Esophagus muscularis mucosa (tissue), 3 donors: ENCODE data around the gene HS6ST3.

Experiments used
- POLR2A ChIP-seq: fragments of 450-650 bp; IDR thresholded peaks from one replicate; pipeline ENCODE4 v1.6.1; 2017; ENCODE audit warnings: antibody characterized with exemption, moderate library complexity, mild to moderate bottlenecking, low read depth
- TF ChIP-seq, protein P1 (sequence below), 3 experiments: fragments of 200-600 bp in 2 of 3; fragments of 450-650 bp in 1 of 3; sonication (generic) in 2 of 3; IDR thresholded peaks; one replicate each; pipeline ENCODE4 v1.5.1; 2017 to 2019; ENCODE audit warnings: antibody characterized with exemption in 3 of 3, mild to moderate bottlenecking in 2 of 3, moderate library complexity in 1 of 3

DNA sequence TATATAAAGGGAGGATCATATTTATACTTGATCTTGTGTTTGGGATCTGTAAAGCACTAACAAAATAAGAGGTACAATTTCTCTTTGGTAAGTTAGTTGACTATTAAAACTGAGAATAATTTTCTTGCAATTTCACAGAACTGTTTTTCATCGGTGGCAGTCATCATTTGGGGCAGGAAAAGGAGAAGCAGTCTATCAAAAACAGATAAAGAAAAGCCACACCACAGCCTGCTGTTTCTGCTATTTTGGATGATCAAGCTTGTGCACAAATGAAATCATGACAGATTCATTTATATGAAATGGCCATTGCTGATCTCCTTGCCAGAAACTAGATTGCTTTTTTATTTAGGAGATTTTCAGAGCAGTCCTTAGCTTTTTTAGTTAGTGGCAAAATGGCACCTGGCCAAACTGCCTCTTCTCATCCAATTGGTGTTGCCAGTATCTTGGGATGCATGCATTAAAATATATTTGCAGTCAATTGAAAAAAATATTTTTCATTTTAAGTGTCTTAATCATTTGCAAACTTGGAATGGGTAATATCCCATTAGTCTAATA, 326.0 kb downstream of the HS6ST3 start:
- TF ChIP-seq, protein P1, sequence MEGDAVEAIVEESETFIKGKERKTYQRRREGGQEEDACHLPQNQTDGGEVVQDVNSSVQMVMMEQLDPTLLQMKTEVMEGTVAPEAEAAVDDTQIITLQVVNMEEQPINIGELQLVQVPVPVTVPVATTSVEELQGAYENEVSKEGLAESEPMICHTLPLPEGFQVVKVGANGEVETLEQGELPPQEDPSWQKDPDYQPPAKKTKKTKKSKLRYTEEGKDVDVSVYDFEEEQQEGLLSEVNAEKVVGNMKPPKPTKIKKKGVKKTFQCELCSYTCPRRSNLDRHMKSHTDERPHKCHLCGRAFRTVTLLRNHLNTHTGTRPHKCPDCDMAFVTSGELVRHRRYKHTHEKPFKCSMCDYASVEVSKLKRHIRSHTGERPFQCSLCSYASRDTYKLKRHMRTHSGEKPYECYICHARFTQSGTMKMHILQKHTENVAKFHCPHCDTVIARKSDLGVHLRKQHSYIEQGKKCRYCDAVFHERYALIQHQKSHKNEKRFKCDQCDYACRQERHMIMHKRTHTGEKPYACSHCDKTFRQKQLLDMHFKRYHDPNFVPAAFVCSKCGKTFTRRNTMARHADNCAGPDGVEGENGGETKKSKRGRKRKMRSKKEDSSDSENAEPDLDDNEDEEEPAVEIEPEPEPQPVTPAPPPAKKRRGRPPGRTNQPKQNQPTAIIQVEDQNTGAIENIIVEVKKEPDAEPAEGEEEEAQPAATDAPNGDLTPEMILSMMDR (IDR thresholded peaks at IDR 0.05): no peak
- no peak for TF ChIP-seq POLR2A
